IPS DF 19.7 (cell line): Measurements from ENCODE around the gene STPG3.

Experiments used
- DNase-seq: peaks from one replicate; pipeline ENCODE4 v3.0.0-alpha.2; 2013; ENCODE audit warnings: low read depth, low spot score

The STPG3 gene

GRCh38 chr9:137278721-137279711 lies 27.9 kb downstream of the STPG3 start:
- DNase-seq = no peak

- no peak for DNase-seq
Observed at GRCh38 chr9:137279741-137280473, 28.8 kb downstream of the STPG3 start.

- DNase-seq = no peak
Observed at GRCh38 chr9:137280474-137281344, 29.6 kb downstream of the STPG3 start.

GRCh38 chr9:137281345-137282116 lies 30.4 kb downstream of the STPG3 start:
- DNase-seq = no peak

GRCh38 chr9:137286975-137287383 lies 35.9 kb downstream of the STPG3 start:
- no peak for DNase-seq

GRCh38 chr9:137293094-137293481 lies 42.0 kb downstream of the STPG3 start:
- DNase-seq = no peak

GRCh38 chr9:137293482-137294090 lies 42.5 kb downstream of the STPG3 start:
- no peak for DNase-seq

- no peak for DNase-seq
Observed at GRCh38 chr9:137294091-137294680, 43.1 kb downstream of the STPG3 start.

- DNase-seq = no peak
Observed at GRCh38 chr9:137294681-137295237, 43.7 kb downstream of the STPG3 start.

GRCh38 chr9:137295238-137295811 lies 44.2 kb downstream of the STPG3 start:
- no peak for DNase-seq

GRCh38 chr9:137295849-137296669 lies 45.0 kb downstream of the STPG3 start:
- DNase-seq = no peak

- DNase-seq = no peak
Observed at GRCh38 chr9:137296670-137297664, 45.9 kb downstream of the STPG3 start.

- DNase-seq = no peak
Observed at GRCh38 chr9:137297966-137298365, 46.9 kb downstream of the STPG3 start.

GRCh38 chr9:137298401-137299202 lies 47.5 kb downstream of the STPG3 start:
- DNase-seq = no peak

GRCh38 chr9:137299203-137299565 lies 48.1 kb downstream of the STPG3 start:
- no peak for DNase-seq

GRCh38 chr9:137299938-137300337 lies 48.9 kb downstream of the STPG3 start:
- no peak for DNase-seq
